GM18951 (cell line): ENCODE measurements around the gene HIP1.

Source experiments
- POLR2A ChIP-seq: IDR thresholded peaks from 4 replicates; pipeline ENCODE4 v1.6.1; 2011; ENCODE audit warnings: mild to moderate bottlenecking; ENCODE audit not compliant: insufficient read length, insufficient read depth; ENCODE audit errors: extremely low read depth
- in situ Hi-C: fragments of 300-500 bp; cut with MboI; formaldehyde crosslinking; loops from one replicate; pipeline ENCODE4 v1.12.0; 2022; ENCODE audit warnings: low sequenced_read_pairs, mixed read lengths, inconsistent platforms; ENCODE audit not compliant: unreplicated experiment

The HIP1 gene

GRCh38 chr7:75642810-75643486 is 95.8 kb downstream of the HIP1 start:
- TF ChIP-seq POLR2A = no peak
- in situ Hi-C loops = loop anchor here (5.0 to 25.0 kb wide), 2 partner anchors 119 to 206 kb away; no protein-coding TSS in a partner anchor

- in situ Hi-C loops = loop anchor here (5.0 to 25.0 kb wide), 2 partner anchors 122 to 203 kb away; no protein-coding TSS in a partner anchor
- no peak for TF ChIP-seq POLR2A
These were observed 98.5 kb downstream of the HIP1 start for GRCh38 chr7:75640201-75640600.

- TF ChIP-seq POLR2A = no peak
- in situ Hi-C loops = loop anchor here (5.0 to 25.0 kb wide), 2 partner anchors 122 to 203 kb away; no protein-coding TSS in a partner anchor
These were observed 98.9 kb downstream of the HIP1 start for GRCh38 chr7:75639886-75640190.

GRCh38 chr7:75639071-75639885 is 99.5 kb downstream of the HIP1 start:
- in situ Hi-C loops = loop anchor here (25.0 kb wide), 1 partner anchor 202 kb away; no protein-coding TSS in a partner anchor
- no peak for TF ChIP-seq POLR2A

- TF ChIP-seq POLR2A = no peak
- in situ Hi-C loops = loop anchor here (25.0 kb wide), 1 partner anchor 201 kb away; no protein-coding TSS in a partner anchor
These were observed 100.1 kb downstream of the HIP1 start for GRCh38 chr7:75638594-75639070.

- in situ Hi-C loops = loop anchor here (25.0 kb wide), 1 partner anchor 201 kb away; no protein-coding TSS in a partner anchor
These were observed 100.7 kb downstream of the HIP1 start for GRCh38 chr7:75637854-75638593.

GRCh38 chr7:75635036-75635435 is 103.7 kb downstream of the HIP1 start:
- in situ Hi-C loops = loop anchor here (25.0 kb wide), 1 partner anchor 198 kb away; no protein-coding TSS in a partner anchor

More at GRCh38 chr7:75637854-75638593, 100.7 kb downstream of the HIP1 start:
- no peak for TF ChIP-seq POLR2A

GRCh38 chr7:75632587-75632986 is 106.2 kb downstream of the HIP1 start:
- in situ Hi-C loops = loop anchor here (25.0 kb wide), 1 partner anchor 195 kb away; no protein-coding TSS in a partner anchor

More at GRCh38 chr7:75635036-75635435, 103.7 kb downstream of the HIP1 start:
- TF ChIP-seq POLR2A = no peak

GRCh38 chr7:75631711-75632110 is 107.0 kb downstream of the HIP1 start:
- TF ChIP-seq POLR2A = no peak
- in situ Hi-C loops = loop anchor here (25.0 kb wide), 1 partner anchor 194 kb away; no protein-coding TSS in a partner anchor

- TF ChIP-seq POLR2A = no peak
- in situ Hi-C loops = loop anchor here (25.0 kb wide), 1 partner anchor 193 kb away; no protein-coding TSS in a partner anchor
These were observed 108.2 kb downstream of the HIP1 start for GRCh38 chr7:75630549-75630948.

GRCh38 chr7:75629044-75629443 is 109.7 kb downstream of the HIP1 start:
- in situ Hi-C loops = loop anchor here (25.0 kb wide), 1 partner anchor 192 kb away; no protein-coding TSS in a partner anchor

GRCh38 chr7:75628055-75628454 is 110.7 kb downstream of the HIP1 start:
- in situ Hi-C loops = loop anchor here (25.0 kb wide), 1 partner anchor 191 kb away; no protein-coding TSS in a partner anchor
- TF ChIP-seq POLR2A = no peak

More at GRCh38 chr7:75629044-75629443, 109.7 kb downstream of the HIP1 start:
- no peak for TF ChIP-seq POLR2A

- no peak for TF ChIP-seq POLR2A
- in situ Hi-C loops = loop anchor here (25.0 kb wide), 1 partner anchor 190 kb away; no protein-coding TSS in a partner anchor
These were observed 111.8 kb downstream of the HIP1 start for GRCh38 chr7:75626954-75627353.

- TF ChIP-seq POLR2A = no peak
- in situ Hi-C loops = loop anchor here (25.0 kb wide), 1 partner anchor 189 kb away; no protein-coding TSS in a partner anchor
These were observed 112.9 kb downstream of the HIP1 start for GRCh38 chr7:75625868-75626267.
